HepG2 (cell line): ENCODE measurements around the gene EHD4. TPM values are rescaled to one million over a fixed set of nuclear protein-coding genes. Genes with fewer than 3 reads are reported as not detected.

Source experiments
- ATAC-seq: fragments of 200-7000 bp; cut with Tn5 transposase; 3 replicates; pipeline ENCODE4 v1.9.1; 2020; ENCODE audit warnings: mild to moderate bottlenecking, moderate library complexity
- BruUV-seq: library from RNA; stranded (reverse); fragments of 400-500 nt; replicated peaks from 2 replicates; lab custom pipeline; 2021; lab: Mats Ljungman, UMichigan
- CTCF ChIA-PET: fragments of 300-600 bp; formaldehyde crosslinking; extraction: SDS; loops from one replicate; lab custom pipeline; 2021; ENCODE audit warnings: low total read pairs, inconsistent platforms, low intra/inter-chr PET ratio; lab: Yijun Ruan, JAX
- POLR2A ChIA-PET: fragments of 350-600 bp; sonication (Branson Sonifier 250); formaldehyde crosslinking; loops from one replicate; lab custom pipeline; 2020; ENCODE audit warnings: antibody characterized with exemption, inconsistent platforms; lab: Yijun Ruan, JAX
- DNase-seq: peaks from one replicate; pipeline ENCODE4 v3.0.0-alpha.2; 2015; ENCODE audit warnings: low spot score
- FAIRE-seq: peaks from 3 replicates; lab custom pipeline; 2011; peaks lifted over from hg19 to GRCh38; lab: Jason Lieb, UNC
- H2AFZ ChIP-seq: one replicate; pipeline ENCODE4 v1.6.1; 2011; ENCODE audit warnings: low read length, inconsistent platforms
- H3K27ac ChIP-seq: fragments of 300-600 bp; 3 replicates; pipeline ENCODE4 v1.8.0; 2011; ENCODE audit warnings: mixed run types, mild to moderate bottlenecking, mixed read lengths, low read length, inconsistent platforms; ENCODE audit not compliant: insufficient read depth; ENCODE audit errors: extremely low read length
- H3K27me3 ChIP-seq, 2 experiments: fragments of 200-600 bp in 1 of 2; 2 replicates in 1 of 2; 3 replicates in 1 of 2; pipeline versions ENCODE4 v1.6.0 to v1.8.0; 2011; ENCODE audit warnings: low read length in 2 of 2, mild to moderate bottlenecking in 2 of 2, moderate library complexity in 2 of 2, inconsistent platforms in 1 of 2; ENCODE audit not compliant: insufficient read depth in 2 of 2, control insufficient read depth in 1 of 2
- H3K36me3 ChIP-seq, 2 experiments: fragments of 200-600 bp in 1 of 2; replicated peaks in 1 of 2; 2 replicates in 1 of 2; 3 replicates in 1 of 2; pipeline versions ENCODE4 v1.5.1 to v1.8.0; 2011; ENCODE audit warnings: low read length in 2 of 2, inconsistent platforms in 1 of 2; ENCODE audit not compliant: insufficient read depth in 2 of 2, control insufficient read depth in 1 of 2
- H3K4me1 ChIP-seq: 2 replicates; pipeline ENCODE4 v1.5.1; 2012; ENCODE audit warnings: low read length, inconsistent platforms; ENCODE audit not compliant: insufficient read depth
- H3K4me2 ChIP-seq: 2 replicates; pipeline ENCODE4 v1.6.0; 2011; ENCODE audit warnings: low read depth, low read length, inconsistent platforms
- H3K4me3 ChIP-seq, 3 experiments: fragments of 200-600 bp in 1 of 3; sonication (generic), shearing (Covaris generic) in 1 of 3; replicated peaks in 1 of 3; 2 replicates each; pipeline ENCODE4 v1.5.1; 2011 to 2016; ENCODE audit warnings: low read length in 3 of 3, inconsistent platforms in 2 of 3, low read depth in 2 of 3, mild to moderate bottlenecking in 2 of 3, control low read depth in 1 of 3, mixed read lengths in 1 of 3; ENCODE audit not compliant: insufficient read depth in 1 of 3
- H3K79me2 ChIP-seq: one replicate; pipeline ENCODE4 v1.6.1; 2011; ENCODE audit warnings: low read length, inconsistent platforms; ENCODE audit not compliant: insufficient read depth
- H3K9ac ChIP-seq: 2 replicates; pipeline ENCODE4 v1.6.0; 2011; ENCODE audit warnings: mild to moderate bottlenecking, low read depth, low read length, inconsistent platforms; ENCODE audit not compliant: insufficient read depth
- H3K9me3 ChIP-seq: 2 replicates; pipeline ENCODE4 v1.5.1; 2012; ENCODE audit warnings: mild to moderate bottlenecking, low read length
- H4K20me1 ChIP-seq: 2 replicates; pipeline ENCODE4 v1.6.0; 2011; ENCODE audit warnings: inconsistent platforms, mild to moderate bottlenecking, low read length, moderate library complexity; ENCODE audit not compliant: insufficient read depth
- ARNT2 ChIP-seq: sonication (generic); formaldehyde crosslinking; IDR thresholded peaks from 2 replicates; pipeline ENCODE4 v1.8.0; 2022; ENCODE audit warnings: mild to moderate bottlenecking, low read depth, missing genetic modification reagents, moderate library complexity
- CBFB ChIP-seq: sonication (generic); formaldehyde crosslinking; IDR thresholded peaks from 2 replicates; pipeline ENCODE4 v1.4.0; 2020; ENCODE audit warnings: missing genetic modification reagents
- GTF2F1 ChIP-seq: fragments of 150-350 bp; IDR thresholded peaks from 2 replicates; pipeline ENCODE4 v1.6.1; 2014; ENCODE audit warnings: low read length
- HMGA1 ChIP-seq: sonication (generic); formaldehyde crosslinking; conservative IDR thresholded peaks from 2 replicates; pipeline ENCODE4 v1.4.0; 2020; ENCODE audit warnings: missing genetic modification reagents
- REL ChIP-seq: sonication (generic); formaldehyde crosslinking; conservative IDR thresholded peaks from 2 replicates; pipeline ENCODE4 v1.8.0; 2022; ENCODE audit warnings: mild to moderate bottlenecking, missing genetic modification reagents, moderate library complexity
- ZC3H13 ChIP-seq: sonication (generic); formaldehyde crosslinking; IDR thresholded peaks from 2 replicates; pipeline ENCODE4 v1.8.1; 2023; ENCODE audit warnings: mild to moderate bottlenecking, missing genetic modification reagents, moderate library complexity
- ZNF160 ChIP-seq: sonication (generic); formaldehyde crosslinking; IDR thresholded peaks from 2 replicates; pipeline ENCODE4 v1.8.0; 2022; ENCODE audit warnings: mild to moderate bottlenecking, inconsistent platforms, missing genetic modification reagents
- ZNF350 ChIP-seq: sonication (generic); formaldehyde crosslinking; IDR thresholded peaks from 2 replicates; pipeline ENCODE4 v1.4.0; 2020; ENCODE audit warnings: mild to moderate bottlenecking, low read depth, missing genetic modification reagents, borderline replicate concordance
- ZNF451 ChIP-seq: sonication (generic); formaldehyde crosslinking; IDR thresholded peaks from 2 replicates; pipeline ENCODE4 v1.5.0; 2020; ENCODE audit warnings: mild to moderate bottlenecking, missing genetic modification reagents
- ZNF660 ChIP-seq: sonication (generic); formaldehyde crosslinking; IDR thresholded peaks from 2 replicates; pipeline ENCODE4 v1.5.1; 2020; ENCODE audit warnings: mild to moderate bottlenecking, low read depth, missing genetic modification reagents, borderline replicate concordance
- ZNF83 ChIP-seq: sonication (generic); formaldehyde crosslinking; IDR thresholded peaks from 2 replicates; pipeline ENCODE4 v1.4.0; 2020; ENCODE audit warnings: missing genetic modification reagents, mild to moderate bottlenecking, borderline replicate concordance
- WGBS: methylation state at CpG from one replicate; pipeline ENCODE4 v1.1.6; 2017; ENCODE audit warnings: low lambda C conversion rate; 5-methylcytosine and 5-hydroxymethylcytosine counted together
- in situ Hi-C: cut with HindIII; loops from 2 replicates; pipeline ENCODE4 v1.10.0; 2017; ENCODE audit warnings: low pct_unique_long_range_greater_than_20kb; ENCODE audit not compliant: extremely low pct_ligation_motif_present
- intact Hi-C: fragments of 100-400 bp; cut with micrococcal nuclease; formaldehyde crosslinking; loops from one replicate; pipeline ENCODE4 v1.10.0; 2022; ENCODE audit not compliant: unreplicated experiment
- polyA plus RNA-seq, 8 experiments: library from polyadenylated mRNA; depleted of rRNA in 3 of 8; stranded (reverse) in 7 of 8; unstranded in 1 of 8; fragments of >200 nt; fragmentation: Illumina TruSeq in 4 of 8; extraction: Trizol in 4 of 8; gene quantifications; 2 replicates each; pipeline versions ENCODE4 v1.2.1 to v1.2.3, GENCODE V29; 2011 to 2016; ENCODE audit warnings: low read depth in 4 of 8, missing spikeins in 1 of 8, mixed read lengths in 1 of 8; ENCODE audit not compliant: insufficient read depth in 1 of 8
- total RNA-seq, 5 experiments: library from RNA; depleted of rRNA; stranded (reverse); fragments of >200 nt; fragmentation: Illumina TruSeq; extraction: Trizol; gene quantifications; 2 replicates each; pipeline ENCODE4 v1.2.3, GENCODE V29; 2016; ENCODE audit warnings: low read depth in 1 of 5
- TF ChIP-seq, protein P1 (sequence below): sonication (generic); formaldehyde crosslinking; IDR thresholded peaks from 2 replicates; pipeline ENCODE4 v1.5.1; 2020; ENCODE audit warnings: missing genetic modification reagents, mild to moderate bottlenecking, borderline replicate concordance
- TF ChIP-seq, protein P2 (sequence below): sonication (generic); formaldehyde crosslinking; IDR thresholded peaks from 2 replicates; pipeline ENCODE4 v1.9.0; 2021; ENCODE audit warnings: mild to moderate bottlenecking, missing genetic modification reagents

EHD4 gene
- total and polyA plus RNA-seq, 2 of the 13 experiments (the other 11 are each of a cell fraction or from before 2014, with no cell fraction given) = 3.1 to 4.8 TPM

DNA sequence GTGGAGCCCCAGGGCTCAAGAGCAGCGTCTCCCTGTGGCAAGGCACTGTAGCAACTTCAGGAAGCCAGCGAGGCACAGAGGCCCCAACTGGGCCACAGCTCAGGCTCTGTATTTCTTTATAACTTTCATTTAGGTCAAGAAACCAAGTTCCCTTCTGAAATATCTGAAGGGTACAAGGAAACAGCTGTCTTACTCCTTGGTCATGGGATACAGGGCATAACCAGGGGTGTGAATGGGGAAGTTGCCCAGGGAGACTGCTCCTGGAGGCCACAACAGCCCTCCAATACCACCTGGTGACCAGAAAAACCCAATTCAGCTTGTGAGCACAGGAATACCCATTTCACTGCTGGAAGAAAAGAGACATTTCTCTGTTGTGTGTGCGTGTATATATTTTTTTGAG is 65.2 kb downstream of the EHD4 start:
- in situ Hi-C loops = no loop called here
- FAIRE-seq = no peak
- no peaks in the 10 kb centered on the region for H3K9me3 ChIP-seq
- no peak overlapping the region for H3K4me3 ChIP-seq
- no peaks in the 10 kb centered on the region for H3K4me1 ChIP-seq
- ChIA-PET POLR2A (no interaction called here), CTCF (no interaction called here)
- H3K27ac ChIP-seq = no peak overlapping the region
- TF ChIP-seq ZNF160 (CRISPR knock-in tag) (no peak), ZNF83 (no peak), ZC3H13 (CRISPR knock-in tag) (no peak), REL (CRISPR knock-in tag) (no peak), GTF2F1 (no peak), ARNT2 (CRISPR knock-in tag) (no peak), ZNF451 (CRISPR knock-in tag) (no peak), CBFB (CRISPR knock-in tag) (no peak), ZNF350 (CRISPR knock-in tag) (no peak), ZNF660 (CRISPR knock-in tag) (no peak), HMGA1 (CRISPR knock-in tag) (no peak)
- TF ChIP-seq, protein P1, sequence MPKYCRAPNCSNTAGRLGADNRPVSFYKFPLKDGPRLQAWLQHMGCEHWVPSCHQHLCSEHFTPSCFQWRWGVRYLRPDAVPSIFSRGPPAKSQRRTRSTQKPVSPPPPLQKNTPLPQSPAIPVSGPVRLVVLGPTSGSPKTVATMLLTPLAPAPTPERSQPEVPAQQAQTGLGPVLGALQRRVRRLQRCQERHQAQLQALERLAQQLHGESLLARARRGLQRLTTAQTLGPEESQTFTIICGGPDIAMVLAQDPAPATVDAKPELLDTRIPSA (CRISPR knock-in tag) = no peak
- TF ChIP-seq, protein P2, sequence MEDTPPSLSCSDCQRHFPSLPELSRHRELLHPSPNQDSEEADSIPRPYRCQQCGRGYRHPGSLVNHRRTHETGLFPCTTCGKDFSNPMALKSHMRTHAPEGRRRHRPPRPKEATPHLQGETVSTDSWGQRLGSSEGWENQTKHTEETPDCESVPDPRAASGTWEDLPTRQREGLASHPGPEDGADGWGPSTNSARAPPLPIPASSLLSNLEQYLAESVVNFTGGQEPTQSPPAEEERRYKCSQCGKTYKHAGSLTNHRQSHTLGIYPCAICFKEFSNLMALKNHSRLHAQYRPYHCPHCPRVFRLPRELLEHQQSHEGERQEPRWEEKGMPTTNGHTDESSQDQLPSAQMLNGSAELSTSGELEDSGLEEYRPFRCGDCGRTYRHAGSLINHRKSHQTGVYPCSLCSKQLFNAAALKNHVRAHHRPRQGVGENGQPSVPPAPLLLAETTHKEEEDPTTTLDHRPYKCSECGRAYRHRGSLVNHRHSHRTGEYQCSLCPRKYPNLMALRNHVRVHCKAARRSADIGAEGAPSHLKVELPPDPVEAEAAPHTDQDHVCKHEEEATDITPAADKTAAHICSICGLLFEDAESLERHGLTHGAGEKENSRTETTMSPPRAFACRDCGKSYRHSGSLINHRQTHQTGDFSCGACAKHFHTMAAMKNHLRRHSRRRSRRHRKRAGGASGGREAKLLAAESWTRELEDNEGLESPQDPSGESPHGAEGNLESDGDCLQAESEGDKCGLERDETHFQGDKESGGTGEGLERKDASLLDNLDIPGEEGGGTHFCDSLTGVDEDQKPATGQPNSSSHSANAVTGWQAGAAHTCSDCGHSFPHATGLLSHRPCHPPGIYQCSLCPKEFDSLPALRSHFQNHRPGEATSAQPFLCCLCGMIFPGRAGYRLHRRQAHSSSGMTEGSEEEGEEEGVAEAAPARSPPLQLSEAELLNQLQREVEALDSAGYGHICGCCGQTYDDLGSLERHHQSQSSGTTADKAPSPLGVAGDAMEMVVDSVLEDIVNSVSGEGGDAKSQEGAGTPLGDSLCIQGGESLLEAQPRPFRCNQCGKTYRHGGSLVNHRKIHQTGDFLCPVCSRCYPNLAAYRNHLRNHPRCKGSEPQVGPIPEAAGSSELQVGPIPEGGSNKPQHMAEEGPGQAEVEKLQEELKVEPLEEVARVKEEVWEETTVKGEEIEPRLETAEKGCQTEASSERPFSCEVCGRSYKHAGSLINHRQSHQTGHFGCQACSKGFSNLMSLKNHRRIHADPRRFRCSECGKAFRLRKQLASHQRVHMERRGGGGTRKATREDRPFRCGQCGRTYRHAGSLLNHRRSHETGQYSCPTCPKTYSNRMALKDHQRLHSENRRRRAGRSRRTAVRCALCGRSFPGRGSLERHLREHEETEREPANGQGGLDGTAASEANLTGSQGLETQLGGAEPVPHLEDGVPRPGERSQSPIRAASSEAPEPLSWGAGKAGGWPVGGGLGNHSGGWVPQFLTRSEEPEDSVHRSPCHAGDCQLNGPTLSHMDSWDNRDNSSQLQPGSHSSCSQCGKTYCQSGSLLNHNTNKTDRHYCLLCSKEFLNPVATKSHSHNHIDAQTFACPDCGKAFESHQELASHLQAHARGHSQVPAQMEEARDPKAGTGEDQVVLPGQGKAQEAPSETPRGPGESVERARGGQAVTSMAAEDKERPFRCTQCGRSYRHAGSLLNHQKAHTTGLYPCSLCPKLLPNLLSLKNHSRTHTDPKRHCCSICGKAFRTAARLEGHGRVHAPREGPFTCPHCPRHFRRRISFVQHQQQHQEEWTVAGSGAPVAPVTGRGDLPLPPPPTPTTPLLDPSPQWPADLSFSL (CRISPR knock-in tag) = no peak
- no peak for DNase-seq
- no peak overlapping the region for H3K4me2 ChIP-seq
- no peaks in the 10 kb centered on the region for H3K27me3 ChIP-seq
- peaks cover 4 to 16% of the 10 kb centered on the region in 2 experiments; a peak in 4 of 5 replicates for H3K36me3 ChIP-seq
- intact Hi-C loops = no loop called here
- 86% methylated on average over 1 of the region's 3 CpGs for WGBS
- no peak for ATAC-seq
- no peak overlapping the region for H3K9ac ChIP-seq
- no peaks in the 10 kb centered on the region for H4K20me1 ChIP-seq
- no TSS peak for BruUV-seq
- no peak overlapping the region for H2AFZ ChIP-seq
- H3K79me2 ChIP-seq = no peaks in the 10 kb centered on the region
